ENCODE measurements around the gene PIGU.

The PIGU gene

DNA sequence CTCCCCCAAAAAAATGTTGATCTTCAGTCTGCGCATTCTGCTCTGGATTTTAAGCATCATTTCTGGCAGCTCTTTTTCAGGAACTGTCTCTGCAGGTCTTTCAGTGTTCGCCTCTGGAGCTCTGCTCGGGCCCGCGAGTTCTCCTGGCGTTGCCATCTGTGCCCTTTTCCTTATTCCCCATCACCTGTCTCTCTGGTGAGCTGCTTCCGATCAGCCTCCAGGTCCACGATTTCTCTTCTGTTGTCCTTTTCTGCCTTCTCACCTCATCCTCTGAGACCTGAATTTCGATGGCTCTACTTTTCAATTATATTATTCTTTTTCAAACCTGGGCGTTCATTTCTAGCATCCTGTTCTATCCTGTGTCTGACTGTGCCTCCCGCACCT is 119.0 kb downstream of the PIGU start:
- no peak for DNase-seq (ENCODE audit: low read depth)

DNA sequence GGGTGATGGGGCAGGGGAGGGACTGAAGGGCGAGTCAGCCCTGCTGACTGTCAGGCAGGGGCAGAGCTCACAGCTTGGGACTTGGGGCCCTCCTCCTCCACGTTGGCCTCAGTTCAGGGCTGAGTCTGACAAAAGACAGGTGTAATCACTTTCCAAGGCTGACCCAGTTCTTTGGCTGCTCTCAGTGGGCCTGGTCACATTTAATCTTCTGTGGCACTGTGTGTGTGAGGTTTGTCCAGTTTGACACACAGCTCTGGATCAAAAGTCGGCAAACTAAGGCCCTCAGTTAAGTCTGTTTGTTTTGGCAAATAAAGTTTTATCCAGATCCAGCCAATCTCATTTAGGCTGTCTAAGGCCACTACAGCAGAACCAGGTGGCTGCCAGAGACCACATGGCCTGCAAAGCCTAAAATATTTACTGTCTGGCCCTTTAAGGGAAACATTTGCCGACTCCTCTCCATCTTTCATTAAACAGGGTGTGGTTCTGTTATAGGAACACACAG is 123.5 kb downstream of the PIGU start:
- no peak for DNase-seq (ENCODE audit: low read depth)

DNA sequence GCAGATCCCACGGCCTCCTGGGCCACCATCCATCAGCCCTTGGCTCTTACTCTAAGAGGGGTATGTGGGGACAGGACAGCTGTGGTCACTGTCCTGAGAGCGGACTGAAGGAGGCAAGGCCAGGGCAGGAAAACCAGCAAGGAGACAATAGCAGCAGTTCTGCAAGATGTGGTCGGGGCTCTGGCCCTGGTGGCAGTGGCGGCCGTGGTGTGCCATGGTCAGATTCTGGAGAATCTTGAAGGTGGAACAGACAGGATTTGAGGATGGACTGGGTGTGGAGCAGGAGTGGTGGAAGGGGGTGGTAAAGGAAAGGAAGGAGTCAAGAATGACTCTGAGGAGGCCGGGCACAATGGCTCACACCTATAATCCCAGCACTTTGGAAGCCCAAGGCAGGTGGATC is 124.3 kb downstream of the PIGU start:
- no peak for DNase-seq (ENCODE audit: low read depth)

DNA sequence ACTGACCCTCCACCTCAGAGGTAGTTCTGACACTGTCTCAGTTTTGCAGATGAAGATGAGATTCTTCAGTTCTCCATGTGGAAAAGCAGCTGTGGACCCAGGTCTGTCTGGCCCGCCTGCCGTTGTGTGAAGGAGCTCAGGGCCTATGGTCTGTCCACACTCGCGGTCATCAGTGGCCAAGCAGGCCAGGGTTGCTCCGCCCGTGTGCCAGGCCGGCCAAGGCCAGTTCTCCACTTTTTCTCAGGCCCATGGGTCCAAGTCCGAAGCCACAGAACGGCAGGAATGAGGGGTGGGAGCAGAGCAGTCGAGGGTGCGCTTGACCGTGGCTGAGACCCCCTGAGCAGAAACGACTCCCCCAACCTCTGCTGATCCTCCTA is 127.0 kb downstream of the PIGU start:
- DNase-seq (ENCODE audit: low read depth): no peak

DNA sequence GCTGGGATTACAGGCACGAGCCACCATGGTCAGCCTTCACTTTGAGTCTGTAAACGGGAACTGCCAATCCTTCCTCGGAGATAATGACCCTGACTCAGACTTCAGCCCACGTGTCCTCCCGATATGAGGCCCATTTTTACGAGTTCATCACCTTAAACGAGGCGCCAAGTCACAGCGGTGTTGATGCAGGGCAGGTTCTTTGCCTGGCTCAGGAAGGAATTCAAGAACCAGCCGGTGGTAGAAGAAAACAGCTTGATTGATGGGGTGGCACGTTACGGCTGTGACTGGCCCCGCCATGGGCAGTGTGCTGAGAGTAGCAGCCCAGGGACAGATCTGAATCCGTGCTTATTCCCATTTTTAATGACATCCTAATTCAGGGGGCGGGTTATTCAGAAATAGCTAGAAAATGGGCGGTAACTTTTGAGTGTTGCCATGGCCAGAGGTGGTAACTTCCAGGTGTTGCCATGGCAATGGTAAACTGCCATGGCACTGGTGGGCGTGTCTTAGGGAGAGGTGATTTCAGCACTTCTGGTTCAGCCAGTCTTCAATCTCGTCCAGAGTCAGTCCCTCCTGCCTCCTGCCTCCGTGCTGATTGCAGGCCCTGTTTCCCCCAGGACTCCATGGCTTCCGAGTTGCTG is 127.5 kb downstream of the PIGU start:
- no peak for DNase-seq (ENCODE audit: low read depth)

DNA sequence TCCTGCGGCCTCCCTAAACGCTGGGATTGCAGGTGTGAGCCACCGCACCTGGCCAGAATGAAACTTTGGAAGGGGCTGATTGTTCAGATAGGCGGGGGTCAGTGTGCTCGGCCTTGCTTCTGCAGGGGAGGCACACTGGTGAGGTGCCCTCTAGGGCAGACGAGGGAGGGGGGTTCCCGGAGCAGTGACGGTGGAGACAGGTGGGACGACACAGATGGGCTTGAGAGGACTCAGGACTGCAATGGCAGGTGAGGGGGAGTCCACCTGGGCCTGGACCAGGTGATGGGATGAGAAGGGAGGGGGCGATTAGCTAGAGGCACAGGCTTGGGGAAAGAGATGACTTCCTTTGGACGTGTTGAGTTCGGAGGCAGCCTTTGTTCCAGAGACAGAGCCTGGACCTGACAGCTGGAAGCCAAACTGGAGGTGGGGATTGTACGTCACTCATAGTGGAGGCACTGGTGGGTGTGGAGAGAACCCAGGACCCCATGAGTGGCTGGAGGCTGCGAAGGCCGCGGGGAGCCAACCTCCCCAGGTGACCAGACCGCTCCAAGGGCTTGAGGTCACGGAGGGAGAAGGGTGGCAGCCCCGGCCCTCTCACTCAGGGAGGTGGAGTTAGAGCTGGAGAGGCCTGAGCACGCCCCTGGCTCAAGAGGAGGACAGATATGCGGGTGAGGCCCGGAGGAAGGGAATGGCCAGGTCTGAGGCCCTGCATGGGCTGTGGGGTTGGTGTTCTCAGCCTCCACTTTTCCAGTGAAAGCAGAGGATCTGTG is 128.9 kb downstream of the PIGU start:
- DNase-seq (ENCODE audit: low read depth): no peak

DNA sequence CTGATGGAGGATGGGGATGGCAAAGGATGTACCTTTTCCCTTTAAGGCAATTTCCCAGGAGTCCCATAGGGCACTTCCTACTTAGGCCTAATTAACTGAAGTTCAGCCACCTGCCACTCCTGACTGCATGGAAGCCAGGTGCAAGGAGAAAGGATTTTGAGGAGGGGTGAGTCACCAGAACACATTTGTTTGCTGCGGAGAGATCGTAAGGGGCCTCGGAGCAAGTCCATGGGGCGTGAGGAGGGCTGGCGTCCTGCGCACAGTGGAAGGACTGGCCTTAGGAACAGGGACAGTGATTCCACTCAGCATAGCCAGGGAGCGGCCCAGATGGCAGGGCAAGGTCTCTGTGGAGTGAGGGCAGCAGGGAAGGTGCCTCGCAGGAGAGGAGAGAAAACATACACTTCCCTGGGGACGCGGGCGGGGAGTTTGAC is 130.1 kb downstream of the PIGU start:
- DNase-seq (ENCODE audit: low read depth): no peak

DNA sequence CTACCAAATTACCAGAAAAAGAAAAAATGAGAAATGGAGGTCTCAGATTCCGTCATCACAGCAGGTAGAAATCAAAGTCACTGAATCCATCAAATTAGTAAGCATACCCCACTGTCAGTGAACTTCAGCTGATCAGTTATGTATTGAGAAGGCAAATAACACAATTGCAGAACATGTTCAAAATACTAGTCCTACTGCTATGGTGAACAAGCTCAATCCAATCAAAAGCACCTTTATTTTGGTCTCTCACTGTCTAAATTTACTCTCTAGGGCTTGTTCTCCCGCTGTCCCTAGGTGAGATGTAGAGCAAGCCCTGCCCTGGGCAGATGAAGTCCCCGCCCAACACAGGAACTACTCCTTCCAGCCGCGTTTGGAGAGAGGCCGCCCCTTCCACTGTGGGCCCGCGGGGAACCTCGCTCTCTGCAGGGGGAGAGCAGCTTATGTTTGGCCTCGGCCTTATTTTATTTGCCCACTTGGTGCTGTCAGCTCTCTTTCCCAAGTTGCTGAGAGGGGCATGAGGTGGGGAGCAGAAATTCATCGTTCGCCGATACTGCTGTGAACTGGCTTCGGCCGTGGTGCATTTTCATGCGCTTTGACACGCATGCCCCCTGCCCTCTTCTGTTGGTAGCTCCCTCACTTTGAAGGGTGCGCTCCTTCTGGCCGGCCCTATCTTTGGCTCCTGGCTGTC is 132.6 kb downstream of the PIGU start:
- no peak for DNase-seq (ENCODE audit: low read depth)

DNA sequence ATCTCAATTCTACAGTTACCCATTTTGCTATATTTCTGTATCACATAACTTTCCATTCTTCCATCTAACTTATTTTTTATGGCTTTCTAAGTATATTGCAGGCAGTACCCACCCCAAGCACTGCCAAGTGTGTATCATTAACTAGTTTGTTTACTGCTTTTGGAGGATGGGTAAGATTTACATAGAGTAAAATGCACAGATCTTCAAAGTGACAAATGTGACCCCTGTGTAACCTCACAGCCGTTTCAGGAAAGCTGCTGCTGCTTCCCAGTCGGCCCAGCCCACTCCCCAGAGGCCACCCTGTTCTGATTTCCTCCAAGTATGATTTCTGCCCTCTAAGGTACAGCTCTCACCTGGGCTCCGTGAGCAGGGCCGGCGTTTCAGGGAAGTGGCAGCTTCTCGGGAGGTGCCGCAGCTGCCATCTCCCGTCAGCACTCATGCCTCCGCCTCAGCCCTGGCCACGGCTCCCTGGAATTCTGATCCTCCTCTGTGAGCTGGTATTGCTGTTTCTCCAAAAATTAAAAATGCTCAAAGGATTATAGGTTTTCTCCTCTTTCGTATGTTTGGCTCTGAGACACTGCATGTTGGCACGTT is 133.3 kb downstream of the PIGU start:
- no peak for DNase-seq (ENCODE audit: low read depth)

DNA sequence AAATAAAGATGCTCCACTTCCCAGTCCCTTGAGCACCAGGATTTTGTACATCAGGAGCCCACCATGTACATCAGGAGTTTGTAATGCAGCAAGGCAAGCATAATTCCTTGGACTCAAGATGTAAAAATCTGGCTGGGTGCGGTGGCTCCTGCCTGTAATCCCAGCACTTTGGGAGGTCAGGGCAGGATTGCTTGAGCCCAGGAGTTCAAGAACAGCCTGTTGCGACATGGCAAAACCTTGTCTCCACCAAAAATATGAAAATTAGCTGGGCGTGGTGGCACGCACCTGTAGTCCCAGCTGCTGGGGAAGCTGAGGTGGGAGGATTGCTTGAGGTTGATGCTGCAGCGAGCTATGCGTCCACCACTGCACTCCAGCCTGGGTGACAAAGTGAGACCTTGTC is 134.5 kb downstream of the PIGU start:
- no peak for DNase-seq (ENCODE audit: low read depth)

DNA sequence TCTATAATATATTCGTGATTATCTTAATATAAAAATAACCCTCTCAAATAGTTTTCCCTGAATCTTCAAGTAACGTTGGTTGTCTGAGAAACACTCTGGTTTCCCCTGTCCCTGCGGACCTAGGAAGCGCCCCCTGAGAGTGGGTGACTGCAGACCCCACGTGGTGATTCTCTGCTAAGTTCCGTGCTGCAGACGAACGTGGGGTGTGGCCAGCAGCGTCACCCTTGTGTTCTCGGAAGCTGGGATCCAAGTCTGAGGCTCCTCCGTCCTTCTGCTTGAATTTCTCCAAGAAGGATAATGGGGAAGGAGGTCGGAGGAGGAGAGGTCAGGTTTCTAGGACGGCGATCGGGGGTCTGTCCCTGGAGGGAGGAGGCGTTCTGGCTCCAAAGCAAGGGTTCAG is 135.0 kb downstream of the PIGU start:
- no peak for DNase-seq (ENCODE audit: low read depth)

DNA sequence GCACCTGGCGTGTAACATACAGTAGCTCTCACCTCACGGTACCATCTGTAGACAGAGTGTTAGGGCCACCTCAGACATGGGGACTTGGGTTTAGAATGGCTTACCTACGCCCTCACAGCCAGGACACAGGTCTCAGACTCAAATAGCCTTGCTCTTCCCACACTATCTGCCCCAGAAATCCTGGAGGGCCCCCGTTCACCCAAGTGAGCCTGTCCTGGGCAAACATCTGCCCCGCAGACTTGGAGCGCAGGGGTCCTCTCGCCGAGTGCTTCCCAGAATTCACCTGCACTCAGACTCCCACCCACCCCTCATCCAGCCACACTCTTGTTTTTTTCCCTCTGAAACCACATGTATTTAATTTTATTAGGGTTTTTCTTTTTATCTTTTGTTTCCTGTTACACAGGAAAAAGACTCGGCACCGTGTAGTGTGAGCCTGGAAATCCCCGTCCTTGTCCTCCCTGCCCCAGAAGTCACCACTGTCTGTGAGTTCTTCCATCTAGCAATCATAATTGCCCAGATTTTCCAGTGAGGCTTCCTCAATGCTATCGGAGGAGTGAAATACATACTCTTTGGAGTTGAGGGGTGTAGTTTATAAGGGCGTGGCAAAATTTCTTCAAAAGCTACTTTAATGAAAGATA is 135.5 kb downstream of the PIGU start:
- DNase-seq (ENCODE audit: low read depth): no peak

DNA sequence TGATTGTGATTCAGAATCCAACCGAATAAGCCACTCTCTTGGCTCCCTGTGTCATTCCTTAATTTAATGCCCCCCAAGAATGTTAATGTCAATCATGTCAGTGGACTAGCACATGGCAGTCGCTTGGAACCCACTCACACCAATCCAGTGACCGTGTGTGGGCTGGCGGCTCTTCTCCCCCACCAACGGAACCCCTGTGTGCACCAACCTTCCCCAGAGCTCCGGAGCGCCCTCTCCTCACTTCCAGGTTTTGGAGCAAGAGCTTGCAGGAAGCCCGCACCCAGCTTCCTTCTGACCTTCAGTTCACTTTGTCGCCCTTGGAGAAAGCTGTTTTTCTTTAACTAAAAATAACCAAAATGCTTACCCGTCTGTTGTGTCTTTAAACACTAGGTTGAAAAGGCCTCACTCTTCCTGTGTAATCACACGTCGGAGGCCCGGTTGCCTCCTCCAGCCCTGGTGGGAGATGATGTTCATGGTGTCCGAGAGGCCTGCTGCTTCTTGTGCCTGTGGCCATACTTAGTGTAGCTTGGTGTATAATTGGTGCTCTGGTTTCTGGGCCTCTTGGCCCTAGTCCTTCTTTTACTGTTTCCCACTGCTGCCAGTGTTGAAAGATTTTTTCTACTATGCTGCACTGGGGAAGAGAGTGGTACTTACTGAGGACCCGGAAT is 136.2 kb downstream of the PIGU start:
- DNase-seq (ENCODE audit: low read depth): no peak

DNA sequence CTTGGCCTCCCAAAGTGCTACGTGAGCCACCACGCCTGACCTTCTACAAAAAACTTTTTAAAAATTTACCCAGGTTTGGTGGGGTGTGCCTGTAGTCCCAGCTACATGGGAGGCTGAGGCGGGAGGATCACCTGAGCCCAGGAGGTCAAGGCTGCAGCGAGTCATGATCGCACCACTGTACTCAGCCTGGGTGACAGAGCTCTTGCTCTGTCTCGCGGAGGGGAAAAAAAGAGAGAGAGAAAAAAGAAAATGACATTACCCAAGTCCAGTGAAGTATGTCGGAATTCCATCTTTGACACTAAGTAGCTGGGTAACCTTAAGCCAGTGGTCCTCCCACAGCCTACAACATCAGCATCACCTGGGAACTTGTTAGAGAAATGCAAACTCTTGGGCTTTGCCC is 137.1 kb downstream of the PIGU start:
- DNase-seq (ENCODE audit: low read depth): no peak

DNA sequence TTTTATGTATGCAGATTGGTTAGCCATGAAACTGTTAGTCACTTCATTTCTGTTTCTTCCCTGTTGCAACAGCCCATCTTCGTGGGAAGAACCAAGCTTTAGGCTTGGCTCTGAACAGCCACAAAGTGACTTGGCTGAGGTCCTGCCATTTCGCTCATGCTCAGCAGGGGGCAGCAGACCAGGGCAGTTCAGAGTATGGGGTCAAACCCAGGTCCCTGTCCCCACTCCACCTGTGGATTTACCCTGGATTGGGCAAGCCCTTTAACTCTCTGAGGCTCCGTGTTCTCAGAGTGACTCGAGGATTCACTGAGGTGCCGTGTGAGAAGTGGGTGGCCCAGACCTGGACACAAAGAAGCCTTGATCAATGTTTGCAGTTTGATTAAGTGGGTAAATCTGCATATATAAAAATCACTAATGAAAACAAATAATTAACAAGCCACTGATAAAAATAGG is 138.2 kb downstream of the PIGU start:
- DNase-seq (ENCODE audit: low read depth): no peak

DNA sequence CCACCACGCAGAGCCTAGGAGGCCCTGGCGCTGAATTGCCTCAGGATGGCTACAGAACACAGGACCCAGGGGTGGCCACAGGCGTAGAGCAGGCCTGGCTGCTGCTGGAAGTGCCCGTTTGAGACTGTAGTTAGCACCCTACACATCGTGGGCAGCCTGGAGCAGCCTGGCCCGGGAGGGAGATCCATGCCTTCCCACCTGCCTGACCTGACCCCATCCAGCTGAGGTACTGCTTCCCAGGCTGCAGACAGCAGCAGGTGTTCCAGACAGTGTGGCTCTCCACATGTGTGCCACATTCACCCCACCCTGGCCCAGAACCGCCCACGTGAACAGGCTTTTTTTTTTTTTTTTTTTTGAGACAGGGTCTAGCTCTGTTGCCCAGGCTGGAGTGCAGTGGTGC is 139.2 kb downstream of the PIGU start:
- DNase-seq (ENCODE audit: low read depth): no peak

DNA sequence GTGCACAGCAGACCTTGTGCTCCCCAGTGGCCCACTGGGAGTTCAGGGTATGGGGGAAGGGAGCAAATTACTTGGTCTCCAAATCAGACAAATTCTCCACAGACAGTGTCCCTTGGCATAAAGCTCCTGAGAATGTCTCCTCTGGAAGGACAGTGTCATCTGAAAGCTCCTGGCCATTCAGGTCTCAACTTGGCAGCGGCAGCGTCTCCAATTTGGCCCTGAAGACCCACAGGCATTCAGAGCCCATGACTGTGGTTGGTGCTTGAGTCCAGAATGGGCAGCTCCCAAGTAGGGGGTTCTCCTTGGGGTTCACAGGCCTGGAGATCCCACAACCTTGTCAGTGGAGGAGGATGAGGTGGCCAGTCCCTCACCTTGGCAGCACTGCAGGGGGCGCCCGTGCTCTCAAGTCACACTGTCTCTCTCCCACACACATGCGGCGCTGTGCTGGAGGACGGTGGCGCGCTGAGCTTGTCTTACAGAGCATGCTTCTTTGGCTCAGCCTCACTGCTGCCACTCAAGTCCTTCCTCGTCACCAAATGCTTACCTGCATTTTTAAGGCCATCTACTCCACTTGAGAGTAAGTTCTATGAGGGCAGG is 140.0 kb downstream of the PIGU start:
- no peak for DNase-seq (ENCODE audit: low read depth)

DNA sequence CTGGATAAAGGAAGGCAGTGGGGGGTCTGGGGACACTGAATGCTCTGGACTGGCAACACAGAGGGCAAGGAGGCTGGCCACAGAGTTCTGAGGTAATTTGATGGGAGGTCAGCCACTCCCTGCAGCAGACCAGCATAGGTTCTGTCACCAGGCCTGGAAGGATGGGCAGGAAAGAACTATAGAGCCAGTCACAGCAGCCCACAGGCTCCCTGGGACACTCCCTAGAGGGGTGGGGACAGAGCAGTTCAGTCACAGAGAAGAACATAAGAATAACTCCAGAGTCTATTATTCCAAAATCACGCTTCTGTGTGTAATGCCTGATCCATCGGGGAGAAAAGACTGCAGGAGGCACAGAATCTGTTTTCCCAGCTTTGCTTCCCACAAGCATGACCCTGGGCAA is 141.0 kb downstream of the PIGU start:
- no peak for DNase-seq (ENCODE audit: low read depth)

DNA sequence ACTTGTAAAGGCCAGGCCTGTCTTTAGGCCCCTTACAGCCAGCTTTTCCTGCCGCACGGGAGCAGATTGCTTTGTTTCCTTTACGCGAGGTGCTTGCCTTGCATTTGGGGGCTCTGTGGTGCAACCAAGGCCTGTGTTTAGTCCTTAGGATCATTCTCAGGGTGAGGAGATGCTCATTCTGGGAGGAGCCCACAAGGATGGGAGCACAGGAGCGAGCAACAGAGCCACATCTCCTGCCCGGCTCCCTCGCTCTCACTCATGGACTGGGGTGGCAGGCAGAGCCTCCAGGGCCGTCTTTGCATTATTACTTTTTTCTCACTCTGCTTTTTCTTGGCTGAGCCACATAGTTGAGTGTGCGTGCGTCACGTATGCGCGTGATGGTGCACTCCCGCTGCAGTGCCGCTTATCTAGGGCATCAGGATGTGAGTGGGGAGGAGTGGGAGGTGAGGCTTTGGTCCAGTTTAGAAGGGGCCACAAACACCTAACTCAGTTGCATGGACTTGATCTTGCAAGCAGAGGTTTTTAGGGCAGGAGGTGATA is 141.5 kb downstream of the PIGU start:
- DNase-seq (ENCODE audit: low read depth): no peak

DNA sequence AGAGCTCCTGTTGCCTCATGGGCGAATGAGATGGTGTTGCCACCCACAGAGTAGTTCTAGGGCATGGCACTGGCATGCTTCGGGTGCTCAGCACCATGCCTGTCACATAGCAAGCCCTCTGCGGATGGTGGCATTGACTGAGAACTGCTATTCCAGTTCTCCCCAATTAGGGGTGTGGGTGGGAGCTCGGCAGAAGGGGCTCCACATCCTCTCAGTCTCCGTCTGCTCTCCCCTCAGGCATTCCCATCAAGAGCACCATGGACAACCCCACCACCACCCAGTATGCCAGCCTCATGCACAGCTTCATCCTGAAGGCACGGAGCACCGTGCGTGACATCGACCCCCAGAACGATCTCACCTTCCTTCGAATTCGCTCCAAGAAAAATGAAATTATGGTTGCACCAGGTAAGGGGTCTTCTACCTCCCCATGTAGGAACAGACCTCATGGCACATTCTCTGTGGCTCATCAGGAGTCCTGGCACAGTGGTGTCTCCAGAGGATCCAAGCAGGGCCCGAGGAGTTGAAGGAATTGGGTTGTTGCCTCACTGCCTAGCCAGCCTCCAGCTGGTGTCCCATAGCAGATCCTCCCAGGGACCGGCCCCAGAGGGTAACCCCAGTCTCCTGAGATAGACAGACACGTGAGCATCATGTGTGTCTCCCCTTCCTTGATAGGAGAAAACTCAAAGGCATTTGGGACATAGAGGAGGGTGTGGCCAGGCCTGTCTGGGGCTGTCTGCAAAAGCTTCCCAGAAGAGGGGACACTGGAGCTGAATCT is 142.3 kb downstream of the PIGU start:
- no peak for DNase-seq (ENCODE audit: low read depth)

All from HS-5 (cell line).